NCI-H2171 treated with DMSO at 0.1 percent for 48 hours (cell line): ENCODE measurements around the gene SCMH1.

Experiments used
- DNase-seq: peaks from one replicate; lab custom pipeline; 2025; lab: John Stamatoyannopoulos, UW

The SCMH1 gene

GRCh38 chr1:41097105-41097504 is 145.0 kb downstream of the SCMH1 start:
- no peak for DNase-seq

- DNase-seq: no peak
These were observed 148.3 kb downstream of the SCMH1 start for GRCh38 chr1:41093826-41094225.

GRCh38 chr1:41086921-41087320 is 155.2 kb downstream of the SCMH1 start:
- DNase-seq: no peak

- no peak for DNase-seq
These were observed 163.5 kb downstream of the SCMH1 start for GRCh38 chr1:41078616-41079015.

GRCh38 chr1:41078193-41078592 is 163.9 kb downstream of the SCMH1 start:
- no peak for DNase-seq

- DNase-seq: no peak
These were observed 168.1 kb downstream of the SCMH1 start for GRCh38 chr1:41073971-41074370.

- no peak for DNase-seq
These were observed 170.1 kb downstream of the SCMH1 start for GRCh38 chr1:41072051-41072450.

- DNase-seq: no peak
These were observed 185.2 kb downstream of the SCMH1 start for GRCh38 chr1:41056907-41057306.

- DNase-seq: no peak
These were observed 188.8 kb downstream of the SCMH1 start for GRCh38 chr1:41053316-41053715.

- no peak for DNase-seq
These were observed 191.1 kb downstream of the SCMH1 start for GRCh38 chr1:41051022-41051421.

GRCh38 chr1:41048540-41048939 is 193.6 kb downstream of the SCMH1 start:
- no peak for DNase-seq

- DNase-seq: no peak
These were observed 195.7 kb downstream of the SCMH1 start for GRCh38 chr1:41046347-41046775.

- no peak for DNase-seq
These were observed 196.4 kb downstream of the SCMH1 start for GRCh38 chr1:41045740-41046139.

GRCh38 chr1:41044187-41044586 is 197.9 kb downstream of the SCMH1 start:
- DNase-seq: no peak

GRCh38 chr1:41041614-41042270 is 200.4 kb downstream of the SCMH1 start:
- DNase-seq: no peak

- DNase-seq: no peak
These were observed 204.0 kb downstream of the SCMH1 start for GRCh38 chr1:41038110-41038509.

- no peak for DNase-seq
These were observed 204.8 kb downstream of the SCMH1 start for GRCh38 chr1:41037116-41037903.

GRCh38 chr1:41033272-41033671 is 208.8 kb downstream of the SCMH1 start:
- DNase-seq: no peak

GRCh38 chr1:41032147-41032546 is 210.0 kb downstream of the SCMH1 start:
- DNase-seq: no peak

GRCh38 chr1:41030872-41031616 is 211.1 kb downstream of the SCMH1 start:
- no peak for DNase-seq

GRCh38 chr1:41028034-41028642 is 214.0 kb downstream of the SCMH1 start:
- no peak for DNase-seq
